ENCODE results near the gene MCM6. TPM values are rescaled to one million over a fixed set of nuclear protein-coding genes. Genes with fewer than 3 reads are reported as not detected.

The MCM6 gene
- total and polyA plus RNA-seq, 10 donors: 4.9 to 17.9 (median 12.6) TPM

DNA sequence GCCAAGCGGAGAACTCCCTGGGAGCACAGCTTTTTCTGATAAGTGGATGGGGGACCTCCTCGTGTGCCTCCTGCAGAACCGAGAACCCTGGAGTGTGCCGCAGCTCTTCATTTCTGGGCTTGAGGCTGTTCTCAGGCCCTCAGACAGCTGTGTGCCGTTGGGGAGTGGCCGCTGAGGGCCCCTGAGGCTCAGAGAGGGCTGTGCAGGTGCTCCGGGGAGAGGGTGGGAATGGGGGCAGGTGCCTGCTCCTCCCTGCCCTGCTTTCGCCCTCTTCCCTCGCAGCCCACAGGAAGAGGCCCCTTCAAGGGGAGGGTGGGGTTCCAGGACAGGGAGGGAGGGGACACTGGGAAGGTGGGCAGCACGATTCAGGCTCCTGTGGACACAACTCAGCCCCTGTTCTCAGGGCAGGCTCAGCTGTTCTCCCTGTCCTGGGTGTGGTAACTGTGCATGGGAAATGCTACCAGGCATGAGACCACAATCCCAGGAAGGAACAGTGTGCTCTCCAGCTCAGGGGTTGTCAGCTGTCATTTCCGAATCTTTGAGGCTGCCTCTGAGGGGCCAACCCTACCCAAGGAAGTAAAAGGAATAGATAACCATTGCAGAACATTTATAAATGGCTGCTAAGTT lies 50.6 kb downstream of the MCM6 start:
- 23 to 40% (median 32%) methylated on average over 6 to 11 of the region's 11 CpGs for WGBS, 5 donors
- peaks cover 0 to under 1% (median 0%) of the 10 kb centered on the region in 6 donors for H3K4me1 ChIP-seq
- H3K9me3 ChIP-seq: peaks cover 3 to 16% (median 13%) of the 10 kb centered on the region in 8 donors
- no peak overlapping the region for H3K27ac ChIP-seq
- H3K4me3 ChIP-seq: no peak overlapping the region
- DNase-seq: no peak
- H3K36me3 ChIP-seq: no peaks in the 10 kb centered on the region
- H3K27me3 ChIP-seq (replicated peaks in 1 of 7): peaks cover 0 to 8% (median 0%) of the 10 kb centered on the region in 7 donors
- TF ChIP-seq POLR2A (IDR thresholded peaks at IDR 0.05): no peak
- TF ChIP-seq, protein P1, sequence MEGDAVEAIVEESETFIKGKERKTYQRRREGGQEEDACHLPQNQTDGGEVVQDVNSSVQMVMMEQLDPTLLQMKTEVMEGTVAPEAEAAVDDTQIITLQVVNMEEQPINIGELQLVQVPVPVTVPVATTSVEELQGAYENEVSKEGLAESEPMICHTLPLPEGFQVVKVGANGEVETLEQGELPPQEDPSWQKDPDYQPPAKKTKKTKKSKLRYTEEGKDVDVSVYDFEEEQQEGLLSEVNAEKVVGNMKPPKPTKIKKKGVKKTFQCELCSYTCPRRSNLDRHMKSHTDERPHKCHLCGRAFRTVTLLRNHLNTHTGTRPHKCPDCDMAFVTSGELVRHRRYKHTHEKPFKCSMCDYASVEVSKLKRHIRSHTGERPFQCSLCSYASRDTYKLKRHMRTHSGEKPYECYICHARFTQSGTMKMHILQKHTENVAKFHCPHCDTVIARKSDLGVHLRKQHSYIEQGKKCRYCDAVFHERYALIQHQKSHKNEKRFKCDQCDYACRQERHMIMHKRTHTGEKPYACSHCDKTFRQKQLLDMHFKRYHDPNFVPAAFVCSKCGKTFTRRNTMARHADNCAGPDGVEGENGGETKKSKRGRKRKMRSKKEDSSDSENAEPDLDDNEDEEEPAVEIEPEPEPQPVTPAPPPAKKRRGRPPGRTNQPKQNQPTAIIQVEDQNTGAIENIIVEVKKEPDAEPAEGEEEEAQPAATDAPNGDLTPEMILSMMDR (IDR thresholded peaks at IDR 0.05 in 8 of 11, conservative IDR thresholded peaks at IDR 0.05 in 3 of 11): no peak
- TF ChIP-seq POLR2AphosphoS5 (IDR thresholded peaks at IDR 0.05): no peak
- intact Hi-C loops (cut with DNase I; ENCODE audit: low total_unique reads): no loop called here

DNA sequence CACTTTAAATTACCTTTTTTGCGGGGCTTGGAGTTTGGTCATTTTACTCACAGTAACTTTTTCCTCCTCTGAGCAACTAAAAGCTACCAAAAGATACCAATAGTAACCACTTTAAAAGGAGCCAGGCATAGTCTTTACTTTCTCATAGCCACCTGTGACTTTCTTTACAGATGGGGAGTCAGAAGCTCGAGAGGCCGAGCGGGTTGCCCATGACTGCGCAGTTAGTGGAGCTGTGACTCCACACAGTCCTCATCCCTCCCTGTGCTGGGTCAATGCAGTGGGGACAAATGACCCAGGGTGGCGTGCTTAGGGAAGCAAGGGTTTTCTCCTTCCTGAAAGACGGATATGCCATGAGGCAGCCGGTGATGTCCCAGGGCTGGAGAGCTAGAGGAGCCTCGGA lies 51.1 kb downstream of the MCM6 start:
- Histone ChIP-seq H3K4me3 (no peak overlapping the region), H3K27me3 (replicated peaks in 1 of 7) (peaks cover 0 to 5% (median 0%) of the 10 kb centered on the region in 7 donors), H3K9me3 (peaks cover 3 to 16% (median 13%) of the 10 kb centered on the region in 8 donors), H3K4me1 (peaks cover 0 to 5% (median 0%) of the 10 kb centered on the region in 6 donors), H3K36me3 (no peaks in the 10 kb centered on the region), H3K27ac (no peak overlapping the region)
- TF ChIP-seq POLR2A (IDR thresholded peaks at IDR 0.05) (no peak), POLR2AphosphoS5 (IDR thresholded peaks at IDR 0.05) (no peak)
- TF ChIP-seq, protein P1 (IDR thresholded peaks at IDR 0.05 in 8 of 11, conservative IDR thresholded peaks at IDR 0.05 in 3 of 11): no peak
- DNase-seq: no peak
- intact Hi-C loops (cut with DNase I; ENCODE audit: low total_unique reads): no loop called here
- WGBS, 5 donors: 85 to 90% (median 87%) methylated on average over 9 of the region's 9 CpGs

DNA sequence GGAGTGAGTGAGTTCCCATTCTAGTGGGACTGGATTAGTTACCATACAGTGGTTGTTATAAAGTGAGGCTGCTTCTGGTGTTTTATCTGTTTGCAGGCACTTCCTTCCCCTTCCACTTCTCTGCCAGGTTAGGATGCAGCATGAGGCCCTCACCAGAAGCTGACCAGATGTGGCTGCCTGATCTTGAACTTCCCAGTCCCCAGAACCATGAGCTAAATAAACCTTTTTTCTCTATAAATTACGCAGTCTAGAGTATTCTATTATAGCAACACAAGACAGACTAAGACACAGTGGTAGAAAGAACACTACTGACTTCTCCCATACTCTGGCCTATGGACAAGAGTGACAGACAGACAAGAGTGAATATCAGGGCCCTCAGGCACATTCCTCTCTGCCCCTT lies 53.4 kb downstream of the MCM6 start:
- no peak for DNase-seq
- Histone ChIP-seq H3K36me3 (no peaks in the 10 kb centered on the region), H3K27ac (no peak overlapping the region), H3K4me1 (peaks cover 0 to 11% (median 0%) of the 10 kb centered on the region in 6 donors), H3K4me3 (no peak overlapping the region), H3K27me3 (replicated peaks in 1 of 7) (peaks cover 0 to 8% (median 0%) of the 10 kb centered on the region in 7 donors), H3K9me3 (peaks cover 3 to 16% (median 13%) of the 10 kb centered on the region in 8 donors)
- 85 to 96% (median 96%) methylated on average over 1 of the region's 1 CpG for WGBS, 5 donors
- TF ChIP-seq POLR2A (IDR thresholded peaks at IDR 0.05) (no peak), POLR2AphosphoS5 (IDR thresholded peaks at IDR 0.05) (no peak)
- TF ChIP-seq, protein P1 (IDR thresholded peaks at IDR 0.05 in 8 of 11, conservative IDR thresholded peaks at IDR 0.05 in 3 of 11): no peak
- intact Hi-C loops (cut with DNase I; ENCODE audit: low total_unique reads): no loop called here

DNA sequence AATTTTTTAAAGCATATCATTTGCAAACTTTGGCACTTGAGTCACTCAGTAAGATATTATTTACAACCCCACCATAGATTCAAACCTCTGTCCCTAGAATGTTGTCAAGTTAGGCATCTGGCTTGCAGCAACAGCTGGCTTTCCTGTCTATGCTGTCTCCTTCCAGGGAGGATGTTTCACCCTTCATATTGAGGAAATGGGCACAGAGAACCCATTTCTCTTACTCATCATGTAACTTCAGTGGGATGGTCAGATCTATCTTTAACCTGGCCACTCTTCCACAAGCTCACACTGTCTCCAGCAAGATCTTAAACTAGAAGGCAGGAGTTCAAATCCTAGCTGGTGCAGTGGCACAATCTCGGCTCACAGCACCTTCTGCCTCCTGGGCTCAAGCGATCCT lies 55.1 kb downstream of the MCM6 start:
- H3K9me3 ChIP-seq: peaks cover 3 to 16% (median 13%) of the 10 kb centered on the region in 8 donors
- H3K36me3 ChIP-seq: no peaks in the 10 kb centered on the region
- peaks cover 0 to 8% (median 0%) of the 10 kb centered on the region in 7 donors for H3K27me3 ChIP-seq (replicated peaks in 1 of 7)
- H3K4me3 ChIP-seq: no peak overlapping the region
- no peak overlapping the region for H3K27ac ChIP-seq
- intact Hi-C loops (cut with DNase I; ENCODE audit: low total_unique reads): no loop called here
- WGBS, 5 donors: 90 to 96% (median 92%) methylated on average over 2 of the region's 2 CpGs
- no peak for DNase-seq
- H3K4me1 ChIP-seq: peaks cover 0 to 11% (median 0%) of the 10 kb centered on the region in 6 donors
- no peak for TF ChIP-seq POLR2AphosphoS5 (IDR thresholded peaks at IDR 0.05)
- TF ChIP-seq, protein P1 (IDR thresholded peaks at IDR 0.05 in 8 of 11, conservative IDR thresholded peaks at IDR 0.05 in 3 of 11): no peak
- TF ChIP-seq POLR2A (IDR thresholded peaks at IDR 0.05): no peak
